ENCODE results near the gene RNF19B. TPM values are rescaled to one million over a fixed set of nuclear protein-coding genes. Genes with fewer than 3 reads are reported as not detected.

The RNF19B gene
- total RNA-seq, 1 donor from 2014 or later, result 52.1 TPM

DNA sequence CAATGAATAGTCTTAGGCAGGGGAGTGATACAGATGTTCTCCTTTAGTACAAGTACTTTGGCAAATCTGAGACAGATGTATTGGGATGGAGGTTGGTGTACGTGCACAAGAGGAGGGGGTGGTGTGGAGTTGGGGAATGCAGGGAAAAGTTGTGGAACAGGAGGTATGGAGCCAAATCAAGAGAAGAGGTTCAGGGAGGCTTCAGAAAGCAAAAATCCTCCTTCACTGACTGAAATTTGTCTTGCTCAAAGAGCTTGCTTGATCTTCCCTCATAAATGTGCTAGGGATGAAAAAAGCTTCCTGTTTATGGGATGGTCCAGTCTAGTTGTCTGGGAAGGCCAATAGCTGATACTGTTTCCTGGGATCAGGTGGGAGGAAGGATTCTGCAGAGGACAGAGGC lies 5.8 kb downstream of the RNF19B start:
- H3K4me3 Mint-ChIP-seq, result no peak overlapping the region
- H3K27ac Mint-ChIP-seq, result peak overlapping the region; percentile 32
- peaks cover 47% of the 10 kb centered on the region for H3K36me3 Mint-ChIP-seq (ENCODE audit: low read depth)
- peaks cover 69% of the 10 kb centered on the region for H3K4me1 Mint-ChIP-seq (ENCODE audit: low read depth)
- intact Hi-C loops (cut with micrococcal nuclease), result no loop called here
- H3K9me3 Mint-ChIP-seq, result no peaks in the 10 kb centered on the region
- no peak for DNase-seq (ENCODE audit: low spot score)
- peaks cover 1% of the 10 kb centered on the region for H3K27me3 Mint-ChIP-seq (ENCODE audit: insufficient read depth)

DNA sequence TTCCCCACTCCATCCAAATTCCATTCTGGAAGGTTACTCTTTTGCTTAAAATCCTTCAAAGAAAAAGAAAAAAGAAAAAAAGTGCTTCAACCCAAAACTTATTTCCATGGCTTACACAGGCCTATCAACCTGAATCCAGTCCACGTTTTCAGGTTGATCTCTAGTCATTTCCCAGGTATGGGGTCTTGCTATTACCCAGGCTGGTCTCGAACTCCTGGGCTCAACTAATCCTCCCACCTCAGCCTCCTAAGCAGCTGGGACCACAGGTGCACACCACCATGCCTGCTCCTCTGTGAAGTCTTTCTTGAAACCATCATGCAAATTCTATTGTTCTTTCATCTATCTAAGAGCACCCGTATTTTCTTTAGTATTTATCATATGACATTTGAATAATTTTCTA lies 7.6 kb downstream of the RNF19B start:
- H3K27ac Mint-ChIP-seq, result no peak overlapping the region
- H3K4me3 Mint-ChIP-seq, result no peak overlapping the region
- H3K27me3 Mint-ChIP-seq (ENCODE audit: insufficient read depth), result peaks cover 1% of the 10 kb centered on the region
- H3K36me3 Mint-ChIP-seq (ENCODE audit: low read depth), result peaks cover 43% of the 10 kb centered on the region
- H3K4me1 Mint-ChIP-seq (ENCODE audit: low read depth), result peaks cover 65% of the 10 kb centered on the region
- intact Hi-C loops (cut with micrococcal nuclease), result no loop called here
- H3K9me3 Mint-ChIP-seq, result no peaks in the 10 kb centered on the region
- DNase-seq (ENCODE audit: low spot score), result no peak

DNA sequence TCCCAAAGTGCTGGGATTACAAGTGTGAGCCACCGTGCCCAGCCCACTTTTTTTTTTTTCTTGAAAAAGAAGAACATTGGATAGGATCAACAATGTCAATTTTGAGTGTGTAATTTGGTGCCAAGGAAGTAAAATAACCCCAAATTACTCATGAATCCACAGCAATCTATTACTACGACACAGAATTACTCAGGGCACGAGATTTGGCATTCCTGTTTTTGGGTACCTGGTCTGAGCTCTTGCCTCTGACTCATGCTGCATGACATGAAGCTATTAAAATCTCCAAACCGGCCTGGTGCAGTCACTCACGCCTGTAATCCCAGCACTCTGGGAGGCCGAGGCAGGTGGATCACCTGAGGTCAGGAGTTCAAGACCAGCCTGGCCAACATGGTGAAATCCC lies 10.4 kb downstream of the RNF19B start:
- intact Hi-C loops (cut with micrococcal nuclease), result no loop called here
- Mint-ChIP-seq H3K27me3 (ENCODE audit: insufficient read depth) (no peaks in the 10 kb centered on the region), H3K4me1 (ENCODE audit: low read depth) (peaks cover 46% of the 10 kb centered on the region), H3K27ac (no peak overlapping the region), H3K9me3 (no peaks in the 10 kb centered on the region), H3K36me3 (ENCODE audit: low read depth) (peaks cover 37% of the 10 kb centered on the region), H3K4me3 (no peak overlapping the region)
- DNase-seq (ENCODE audit: low spot score), result no peak

DNA sequence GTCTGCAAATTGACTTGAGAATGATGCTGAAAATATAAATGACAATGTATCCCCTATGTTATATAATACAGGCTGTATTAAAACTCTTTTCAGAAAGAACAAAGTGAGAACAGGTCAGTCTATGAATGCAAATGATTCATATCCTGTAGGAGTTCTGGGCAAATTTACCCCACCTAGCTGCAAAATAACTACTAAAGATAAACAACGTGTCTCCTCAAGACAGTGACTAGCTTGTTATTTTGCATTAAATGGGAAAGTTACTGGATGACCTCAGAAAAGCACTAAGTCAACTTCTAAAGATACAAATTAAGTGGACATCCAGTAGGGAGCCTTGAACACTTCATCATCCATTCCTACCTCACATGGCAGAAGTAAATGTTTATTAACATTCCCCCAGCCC lies 11.1 kb downstream of the RNF19B start:
- Mint-ChIP-seq H3K27ac (peak overlapping the region; percentile 70), H3K4me3 (no peak overlapping the region), H3K36me3 (ENCODE audit: low read depth) (peaks cover 36% of the 10 kb centered on the region), H3K4me1 (ENCODE audit: low read depth) (peaks cover 46% of the 10 kb centered on the region), H3K9me3 (no peaks in the 10 kb centered on the region), H3K27me3 (ENCODE audit: insufficient read depth) (no peaks in the 10 kb centered on the region)
- DNase-seq (ENCODE audit: low spot score), result no peak
- intact Hi-C loops (cut with micrococcal nuclease), result no loop called here

DNA sequence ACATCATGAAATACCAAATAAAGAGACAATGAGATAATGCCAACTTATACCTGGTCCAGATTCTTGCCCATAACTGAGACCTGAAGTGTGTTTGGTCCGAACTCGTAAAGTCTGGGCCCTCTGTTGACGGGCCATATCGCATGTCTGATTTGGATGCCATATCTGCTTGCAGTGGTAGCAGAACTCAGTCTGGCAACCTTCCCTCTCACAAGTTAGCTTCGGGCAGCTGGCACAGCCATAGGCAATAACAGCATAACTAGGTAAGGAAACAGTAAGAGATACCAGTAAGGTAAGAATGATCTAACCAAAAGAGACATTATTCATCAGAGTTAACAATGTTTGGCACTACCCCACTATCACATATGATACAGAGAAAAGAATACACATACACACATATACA lies 15.1 kb downstream of the RNF19B start:
- H3K9me3 Mint-ChIP-seq, result no peaks in the 10 kb centered on the region
- no peak for DNase-seq (ENCODE audit: low spot score)
- no peaks in the 10 kb centered on the region for H3K27me3 Mint-ChIP-seq (ENCODE audit: insufficient read depth)
- peaks cover 37% of the 10 kb centered on the region for H3K4me1 Mint-ChIP-seq (ENCODE audit: low read depth)
- no peak overlapping the region for H3K27ac Mint-ChIP-seq
- H3K36me3 Mint-ChIP-seq (ENCODE audit: low read depth), result peaks cover 45% of the 10 kb centered on the region
- no peak overlapping the region for H3K4me3 Mint-ChIP-seq
- intact Hi-C loops (cut with micrococcal nuclease), result no loop called here

DNA sequence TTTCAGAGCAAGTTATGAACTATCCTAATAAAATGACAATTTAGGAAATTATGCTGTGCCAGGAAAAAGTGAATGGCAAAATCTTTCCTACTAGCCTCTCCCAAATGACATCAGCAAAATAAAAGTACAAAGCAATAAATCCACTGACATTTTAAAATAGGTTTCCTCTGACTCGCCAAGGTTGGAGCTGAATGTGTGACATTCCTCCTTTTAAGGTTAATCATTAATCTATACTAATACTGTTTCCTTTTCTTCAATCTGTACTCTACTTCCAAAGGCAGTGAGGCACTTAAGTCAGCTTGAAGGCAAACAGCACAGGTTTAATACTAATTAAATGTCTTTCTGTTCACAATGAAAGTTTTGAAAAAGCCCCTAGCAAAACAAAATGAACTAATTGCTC lies 15.7 kb downstream of the RNF19B start:
- intact Hi-C loops (cut with micrococcal nuclease), result no loop called here
- Mint-ChIP-seq H3K36me3 (ENCODE audit: low read depth) (peaks cover 51% of the 10 kb centered on the region), H3K27me3 (ENCODE audit: insufficient read depth) (no peaks in the 10 kb centered on the region), H3K4me1 (ENCODE audit: low read depth) (peaks cover 43% of the 10 kb centered on the region), H3K4me3 (no peak overlapping the region), H3K27ac (peak overlapping the region; percentile 67), H3K9me3 (no peaks in the 10 kb centered on the region)
- DNase-seq (ENCODE audit: low spot score), result no peak

- intact Hi-C loops (cut with micrococcal nuclease), result no loop called here
- H3K36me3 Mint-ChIP-seq (ENCODE audit: low read depth), result peaks cover 52% of the 10 kb centered on the region
- H3K4me3 Mint-ChIP-seq, result no peak overlapping the region
- H3K27me3 Mint-ChIP-seq (ENCODE audit: insufficient read depth), result no peaks in the 10 kb centered on the region
- peaks cover 43% of the 10 kb centered on the region for H3K4me1 Mint-ChIP-seq (ENCODE audit: low read depth)
- DNase-seq (ENCODE audit: low spot score), result no peak
- H3K9me3 Mint-ChIP-seq, result no peaks in the 10 kb centered on the region
- no peak overlapping the region for H3K27ac Mint-ChIP-seq
These were observed 16.3 kb downstream of the RNF19B start for GRCh38 chr1:32948390-32948722.

DNA sequence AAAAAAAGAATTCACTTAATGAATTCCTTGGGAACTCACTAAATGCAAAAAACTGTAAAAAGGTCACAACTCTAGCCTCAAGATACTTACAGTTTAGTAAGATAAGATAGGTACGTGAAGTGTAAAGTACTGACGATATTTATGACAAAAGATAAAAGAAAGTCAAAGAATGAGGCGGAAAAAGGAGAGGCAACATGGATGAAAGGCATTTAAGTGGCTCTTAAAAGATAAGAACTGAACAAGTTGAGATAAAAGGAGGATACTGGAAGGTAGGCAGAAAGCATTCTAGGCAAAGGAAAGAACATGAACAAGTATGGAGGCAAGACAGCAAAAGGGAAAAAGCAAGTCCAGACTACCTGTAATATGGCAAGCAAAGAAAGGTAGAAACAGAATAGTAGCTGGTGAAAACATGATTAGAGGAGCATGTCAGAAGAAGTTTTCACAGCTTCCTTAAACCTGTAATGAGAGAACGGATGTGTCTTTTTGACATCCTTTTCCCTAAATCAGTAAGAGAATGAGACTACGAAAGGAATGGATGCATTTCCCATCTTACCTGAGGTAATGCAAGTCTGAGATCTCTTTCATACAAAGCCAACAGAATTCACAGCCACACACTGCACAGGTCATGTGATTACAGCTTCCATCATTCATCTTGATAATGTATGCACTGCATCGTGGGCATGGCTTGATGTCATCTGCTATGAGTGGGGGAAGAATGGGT lies 16.8 kb downstream of the RNF19B start:
- Mint-ChIP-seq H3K27me3 (ENCODE audit: insufficient read depth) (no peaks in the 10 kb centered on the region), H3K9me3 (no peaks in the 10 kb centered on the region), H3K27ac (no peak overlapping the region), H3K4me1 (ENCODE audit: low read depth) (peaks cover 44% of the 10 kb centered on the region), H3K36me3 (ENCODE audit: low read depth) (peaks cover 52% of the 10 kb centered on the region), H3K4me3 (no peak overlapping the region)
- no peak for DNase-seq (ENCODE audit: low spot score)
- intact Hi-C loops (cut with micrococcal nuclease), result no loop called here

- Mint-ChIP-seq H3K9me3 (no peaks in the 10 kb centered on the region), H3K27ac (peak overlapping the region; percentile 43), H3K27me3 (ENCODE audit: insufficient read depth) (no peaks in the 10 kb centered on the region), H3K4me1 (ENCODE audit: low read depth) (peaks cover 44% of the 10 kb centered on the region), H3K4me3 (no peak overlapping the region), H3K36me3 (ENCODE audit: low read depth) (peaks cover 59% of the 10 kb centered on the region)
- intact Hi-C loops (cut with micrococcal nuclease), result no loop called here
- no peak for DNase-seq (ENCODE audit: low spot score)
These were observed 18.2 kb downstream of the RNF19B start for GRCh38 chr1:32946413-32946812.

GRCh38 chr1:32944180-32944579 lies 20.4 kb downstream of the RNF19B start:
- DNase-seq (ENCODE audit: low spot score), result no peak
- H3K4me3 Mint-ChIP-seq, result no peak overlapping the region
- H3K36me3 Mint-ChIP-seq (ENCODE audit: low read depth), result peaks cover 66% of the 10 kb centered on the region
- H3K27me3 Mint-ChIP-seq (ENCODE audit: insufficient read depth), result no peaks in the 10 kb centered on the region
- H3K27ac Mint-ChIP-seq, result no peak overlapping the region
- intact Hi-C loops (cut with micrococcal nuclease), result no loop called here
- peaks cover 54% of the 10 kb centered on the region for H3K4me1 Mint-ChIP-seq (ENCODE audit: low read depth)
- no peaks in the 10 kb centered on the region for H3K9me3 Mint-ChIP-seq

- intact Hi-C loops (cut with micrococcal nuclease), result loop anchor here (2.0 kb wide), 1 partner anchor 23 kb away; no protein-coding TSS in a partner anchor
- Mint-ChIP-seq H3K4me3 (peak overlapping the region; percentile 44), H3K4me1 (ENCODE audit: low read depth) (peaks cover 70% of the 10 kb centered on the region), H3K9me3 (no peaks in the 10 kb centered on the region), H3K27me3 (ENCODE audit: insufficient read depth) (no peaks in the 10 kb centered on the region), H3K36me3 (ENCODE audit: low read depth) (peaks cover 62% of the 10 kb centered on the region), H3K27ac (peak overlapping the region; percentile 59)
- DNase-seq (ENCODE audit: low spot score), result no peak
These were observed 24.8 kb downstream of the RNF19B start for GRCh38 chr1:32939655-32940371.

GRCh38 chr1:32937061-32937460 lies 27.5 kb downstream of the RNF19B start:
- no peaks in the 10 kb centered on the region for H3K9me3 Mint-ChIP-seq
- H3K4me1 Mint-ChIP-seq (ENCODE audit: low read depth), result peaks cover 70% of the 10 kb centered on the region
- no peak for DNase-seq (ENCODE audit: low spot score)
- no peak overlapping the region for H3K4me3 Mint-ChIP-seq
- intact Hi-C loops (cut with micrococcal nuclease), result no loop called here
- peak overlapping the region; percentile 56 for H3K27ac Mint-ChIP-seq
- peaks cover 48% of the 10 kb centered on the region for H3K36me3 Mint-ChIP-seq (ENCODE audit: low read depth)
- H3K27me3 Mint-ChIP-seq (ENCODE audit: insufficient read depth), result no peaks in the 10 kb centered on the region

GRCh38 chr1:32934535-32934934 lies 30.1 kb downstream of the RNF19B start:
- H3K4me3 Mint-ChIP-seq, result no peak overlapping the region
- no peaks in the 10 kb centered on the region for H3K27me3 Mint-ChIP-seq (ENCODE audit: insufficient read depth)
- H3K36me3 Mint-ChIP-seq (ENCODE audit: low read depth), result peaks cover 44% of the 10 kb centered on the region
- peaks cover 56% of the 10 kb centered on the region for H3K4me1 Mint-ChIP-seq (ENCODE audit: low read depth)
- no peak overlapping the region for H3K27ac Mint-ChIP-seq
- no peaks in the 10 kb centered on the region for H3K9me3 Mint-ChIP-seq
- intact Hi-C loops (cut with micrococcal nuclease), result no loop called here
- no peak for DNase-seq (ENCODE audit: low spot score)

All from activated T-helper 1 cell treated with anti-CD3 and anti-CD28 coated beads, Interleukin-12 subunit alpha, Interleukin-12 subunit beta, Interleukin-2, Interleukin-4 antibody, amounts not matched to agents 30 ng/mL and 10 ng/mL and 1 ng/mL, durations not matched to agents 14 hours and 24 hours and 36 hours (primary cell).